Stomach (tissue), 4 donors: ENCODE data around the gene EDEM2.

Experiments
- POLR2A ChIP-seq, 4 donors: fragments of 450-650 bp; IDR thresholded peaks; one replicate each; pipeline ENCODE4 v1.6.1; 2016; ENCODE audit warnings: antibody characterized with exemption in 4 of 4, control low read depth in 2 of 4, mild to moderate bottlenecking in 1 of 4, moderate library complexity in 1 of 4
- TF ChIP-seq, protein P1 (sequence below), 7 experiments: fragments of 450-650 bp in 4 of 7; fragments of 200-600 bp in 3 of 7; sonication (generic) in 3 of 7; IDR thresholded peaks; one replicate each; pipeline ENCODE4 v1.5.1; 2016 to 2019; ENCODE audit warnings: antibody characterized with exemption in 7 of 7, control low read depth in 2 of 7, mild to moderate bottlenecking in 1 of 7

DNA sequence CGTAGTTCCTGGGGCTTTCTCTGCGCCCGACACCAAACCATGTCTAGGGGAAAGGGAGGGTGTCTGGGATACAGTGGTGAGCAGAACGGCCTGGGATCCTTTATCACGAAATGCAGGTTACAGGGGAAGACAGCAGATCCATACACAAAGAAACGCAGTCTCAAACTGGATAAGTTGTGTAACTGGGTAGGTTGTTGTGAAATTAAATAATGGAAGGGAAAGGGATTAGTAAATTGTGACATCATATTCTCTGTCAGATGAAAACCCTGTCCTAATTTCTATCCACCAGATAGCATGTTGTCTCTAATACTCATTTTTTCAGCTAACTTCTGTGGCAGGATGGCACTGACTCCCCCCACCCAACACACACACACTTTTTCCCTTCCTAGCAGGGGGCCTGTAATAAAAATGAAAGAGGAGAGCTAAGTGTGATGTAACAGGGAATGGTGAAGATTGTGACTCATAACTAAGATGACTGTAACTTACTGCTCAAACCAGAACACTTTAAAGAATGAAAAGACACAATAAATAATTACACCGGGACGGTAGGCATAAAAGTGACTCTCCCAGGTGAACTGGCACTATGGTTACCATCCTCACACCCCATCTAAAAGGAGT lies 53.8 kb downstream of the EDEM2 start:
- TF ChIP-seq POLR2A (IDR thresholded peaks at IDR 0.05): no peak
- TF ChIP-seq, protein P1, sequence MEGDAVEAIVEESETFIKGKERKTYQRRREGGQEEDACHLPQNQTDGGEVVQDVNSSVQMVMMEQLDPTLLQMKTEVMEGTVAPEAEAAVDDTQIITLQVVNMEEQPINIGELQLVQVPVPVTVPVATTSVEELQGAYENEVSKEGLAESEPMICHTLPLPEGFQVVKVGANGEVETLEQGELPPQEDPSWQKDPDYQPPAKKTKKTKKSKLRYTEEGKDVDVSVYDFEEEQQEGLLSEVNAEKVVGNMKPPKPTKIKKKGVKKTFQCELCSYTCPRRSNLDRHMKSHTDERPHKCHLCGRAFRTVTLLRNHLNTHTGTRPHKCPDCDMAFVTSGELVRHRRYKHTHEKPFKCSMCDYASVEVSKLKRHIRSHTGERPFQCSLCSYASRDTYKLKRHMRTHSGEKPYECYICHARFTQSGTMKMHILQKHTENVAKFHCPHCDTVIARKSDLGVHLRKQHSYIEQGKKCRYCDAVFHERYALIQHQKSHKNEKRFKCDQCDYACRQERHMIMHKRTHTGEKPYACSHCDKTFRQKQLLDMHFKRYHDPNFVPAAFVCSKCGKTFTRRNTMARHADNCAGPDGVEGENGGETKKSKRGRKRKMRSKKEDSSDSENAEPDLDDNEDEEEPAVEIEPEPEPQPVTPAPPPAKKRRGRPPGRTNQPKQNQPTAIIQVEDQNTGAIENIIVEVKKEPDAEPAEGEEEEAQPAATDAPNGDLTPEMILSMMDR (IDR thresholded peaks at IDR 0.05): no peak
